ENCODE data around the gene SBK3. TPM values are rescaled to one million over a fixed set of nuclear protein-coding genes. Genes with fewer than 3 reads are reported as not detected.
A peak's percentile ranks its signal among the peaks of the same experiment; 100 is the strongest.

SBK3 gene
- total and polyA plus RNA-seq, 2 of the 8 experiments (the other 6 are each of a cell fraction or from before 2014, with no cell fraction given): 0.76 to 1.5 TPM

DNA sequence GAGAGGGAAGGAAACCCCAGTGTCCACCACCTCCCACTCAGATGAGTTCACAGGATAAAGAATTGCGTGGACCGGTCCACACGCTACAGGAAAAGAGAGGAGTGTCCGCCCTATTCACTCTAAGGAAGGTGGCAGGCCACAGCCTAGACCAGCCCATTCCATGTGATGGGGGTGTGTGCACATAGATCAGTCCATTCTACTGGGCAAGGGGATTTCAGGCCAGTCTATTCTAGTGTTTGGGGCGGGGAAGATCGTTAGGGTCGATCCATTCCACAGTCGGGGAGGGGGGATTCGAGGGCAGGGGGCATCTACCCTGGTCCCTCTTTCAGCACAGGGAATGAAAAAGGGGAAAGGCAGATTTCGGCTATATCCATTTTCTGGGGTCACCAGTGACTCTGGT lies 46.2 kb upstream of the SBK3 start (continued):
- TF ChIP-seq JUND (IDR thresholded peaks at IDR 0.05; ENCODE audit: low read length): peak; percentile 95
- no peak for TF ChIP-seq CREB1 (IDR thresholded peaks at IDR 0.05)
- TF ChIP-seq YY1 (IDR thresholded peaks at IDR 0.05; ENCODE audit: low read depth, low read length): no peak
